DOHH2 (cell line): ENCODE measurements around the gene TMEM14A.

Experiments used
- EZH2phosphoT487 ChIP-seq: fragments of 200-600 bp; sonication (generic); IDR thresholded peaks from 2 replicates; pipeline ENCODE4 v1.6.1; 2017; ENCODE audit warnings: borderline replicate concordance, mild to moderate bottlenecking, antibody characterized with exemption, low read length, moderate library complexity, mixed read lengths
- TF ChIP-seq, protein P1 (sequence below): fragments of 200-600 bp; sonication (generic); IDR thresholded peaks from one replicate; pipeline ENCODE4 v1.5.1; 2014; ENCODE audit warnings: antibody characterized with exemption, mild to moderate bottlenecking, low read depth, low read length; ENCODE audit not compliant: poor library complexity, severe bottlenecking

DNA sequence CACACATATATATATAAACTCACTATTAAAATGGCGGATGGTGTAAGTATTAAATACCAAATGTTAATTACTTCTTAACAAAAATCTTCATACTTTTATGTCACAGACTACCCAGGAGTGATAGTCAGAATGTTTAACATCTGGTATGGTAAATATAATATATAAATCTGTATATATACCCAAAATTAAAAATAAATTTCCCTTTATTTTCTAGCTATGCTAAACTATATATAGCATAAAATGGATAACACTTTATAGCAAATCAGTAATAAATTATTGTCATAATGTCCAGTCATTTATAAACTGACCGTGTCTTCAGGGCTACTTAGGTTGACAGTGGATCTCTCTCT, 55.3 kb downstream of the TMEM14A start:
- TF ChIP-seq, protein P1, sequence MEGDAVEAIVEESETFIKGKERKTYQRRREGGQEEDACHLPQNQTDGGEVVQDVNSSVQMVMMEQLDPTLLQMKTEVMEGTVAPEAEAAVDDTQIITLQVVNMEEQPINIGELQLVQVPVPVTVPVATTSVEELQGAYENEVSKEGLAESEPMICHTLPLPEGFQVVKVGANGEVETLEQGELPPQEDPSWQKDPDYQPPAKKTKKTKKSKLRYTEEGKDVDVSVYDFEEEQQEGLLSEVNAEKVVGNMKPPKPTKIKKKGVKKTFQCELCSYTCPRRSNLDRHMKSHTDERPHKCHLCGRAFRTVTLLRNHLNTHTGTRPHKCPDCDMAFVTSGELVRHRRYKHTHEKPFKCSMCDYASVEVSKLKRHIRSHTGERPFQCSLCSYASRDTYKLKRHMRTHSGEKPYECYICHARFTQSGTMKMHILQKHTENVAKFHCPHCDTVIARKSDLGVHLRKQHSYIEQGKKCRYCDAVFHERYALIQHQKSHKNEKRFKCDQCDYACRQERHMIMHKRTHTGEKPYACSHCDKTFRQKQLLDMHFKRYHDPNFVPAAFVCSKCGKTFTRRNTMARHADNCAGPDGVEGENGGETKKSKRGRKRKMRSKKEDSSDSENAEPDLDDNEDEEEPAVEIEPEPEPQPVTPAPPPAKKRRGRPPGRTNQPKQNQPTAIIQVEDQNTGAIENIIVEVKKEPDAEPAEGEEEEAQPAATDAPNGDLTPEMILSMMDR = no peak
- TF ChIP-seq EZH2phosphoT487 = no peak
